Measurements from ENCODE around the gene LASP1.

LASP1 gene

DNA sequence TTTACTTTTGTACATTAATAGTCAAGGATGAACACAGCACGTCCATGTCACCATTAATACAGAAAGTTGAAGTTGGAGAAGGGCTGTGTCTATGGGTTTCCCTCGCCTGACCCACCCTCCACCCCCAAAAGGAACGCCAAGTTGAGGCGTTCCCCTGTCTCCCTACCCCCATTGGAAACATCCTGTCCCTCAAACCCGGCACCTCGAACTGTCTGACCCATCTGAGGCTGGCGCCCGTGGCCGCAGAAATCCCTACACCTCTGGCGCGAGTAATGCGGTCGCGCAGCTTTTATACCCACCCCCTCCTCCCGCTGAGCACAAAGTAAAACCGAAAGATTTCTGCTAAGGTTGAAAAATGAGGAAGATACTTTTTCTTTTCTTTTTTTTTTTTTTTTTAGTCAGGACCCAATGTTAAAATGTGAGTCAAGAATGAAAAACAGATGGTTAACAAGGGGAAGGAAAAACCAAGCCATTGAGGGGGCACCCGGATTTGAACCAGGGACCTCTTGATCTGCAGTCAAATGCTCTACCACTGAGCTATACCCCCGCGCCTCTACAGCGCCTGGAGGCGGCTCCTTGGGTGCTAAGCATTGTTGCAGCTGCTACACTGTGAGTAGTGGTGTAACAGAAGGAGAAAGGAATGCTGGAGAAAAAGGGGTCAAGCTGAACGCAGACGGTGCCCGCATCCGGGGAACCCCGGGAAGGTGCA, 887 bp upstream of the LASP1 start:
- CTCF ChIA-PET: interaction anchor here (0.6 to 1.0 kb wide), 6 partner anchors 25 to 731 kb away, joined by 3 to 7 read pairs (median 4); no protein-coding TSS in a partner anchor
- TF ChIP-seq, protein P1, sequence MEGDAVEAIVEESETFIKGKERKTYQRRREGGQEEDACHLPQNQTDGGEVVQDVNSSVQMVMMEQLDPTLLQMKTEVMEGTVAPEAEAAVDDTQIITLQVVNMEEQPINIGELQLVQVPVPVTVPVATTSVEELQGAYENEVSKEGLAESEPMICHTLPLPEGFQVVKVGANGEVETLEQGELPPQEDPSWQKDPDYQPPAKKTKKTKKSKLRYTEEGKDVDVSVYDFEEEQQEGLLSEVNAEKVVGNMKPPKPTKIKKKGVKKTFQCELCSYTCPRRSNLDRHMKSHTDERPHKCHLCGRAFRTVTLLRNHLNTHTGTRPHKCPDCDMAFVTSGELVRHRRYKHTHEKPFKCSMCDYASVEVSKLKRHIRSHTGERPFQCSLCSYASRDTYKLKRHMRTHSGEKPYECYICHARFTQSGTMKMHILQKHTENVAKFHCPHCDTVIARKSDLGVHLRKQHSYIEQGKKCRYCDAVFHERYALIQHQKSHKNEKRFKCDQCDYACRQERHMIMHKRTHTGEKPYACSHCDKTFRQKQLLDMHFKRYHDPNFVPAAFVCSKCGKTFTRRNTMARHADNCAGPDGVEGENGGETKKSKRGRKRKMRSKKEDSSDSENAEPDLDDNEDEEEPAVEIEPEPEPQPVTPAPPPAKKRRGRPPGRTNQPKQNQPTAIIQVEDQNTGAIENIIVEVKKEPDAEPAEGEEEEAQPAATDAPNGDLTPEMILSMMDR (conservative IDR thresholded peaks at IDR 0.05; ENCODE audit: low read depth): peak; percentile 64
- peak overlapping the region; percentile 98 for H3K27ac ChIP-seq
- peak; percentile 85 for DNase-seq (ENCODE audit: low spot score)
- POLR2A ChIA-PET (ENCODE audit: low non-redundant PET): interaction anchor here (0.5 to 2.0 kb wide), 6 partner anchors 10 to 284 kb away, joined by 3 to 13 read pairs (median 4); partner anchors contain the start of gene RPL23

DNA sequence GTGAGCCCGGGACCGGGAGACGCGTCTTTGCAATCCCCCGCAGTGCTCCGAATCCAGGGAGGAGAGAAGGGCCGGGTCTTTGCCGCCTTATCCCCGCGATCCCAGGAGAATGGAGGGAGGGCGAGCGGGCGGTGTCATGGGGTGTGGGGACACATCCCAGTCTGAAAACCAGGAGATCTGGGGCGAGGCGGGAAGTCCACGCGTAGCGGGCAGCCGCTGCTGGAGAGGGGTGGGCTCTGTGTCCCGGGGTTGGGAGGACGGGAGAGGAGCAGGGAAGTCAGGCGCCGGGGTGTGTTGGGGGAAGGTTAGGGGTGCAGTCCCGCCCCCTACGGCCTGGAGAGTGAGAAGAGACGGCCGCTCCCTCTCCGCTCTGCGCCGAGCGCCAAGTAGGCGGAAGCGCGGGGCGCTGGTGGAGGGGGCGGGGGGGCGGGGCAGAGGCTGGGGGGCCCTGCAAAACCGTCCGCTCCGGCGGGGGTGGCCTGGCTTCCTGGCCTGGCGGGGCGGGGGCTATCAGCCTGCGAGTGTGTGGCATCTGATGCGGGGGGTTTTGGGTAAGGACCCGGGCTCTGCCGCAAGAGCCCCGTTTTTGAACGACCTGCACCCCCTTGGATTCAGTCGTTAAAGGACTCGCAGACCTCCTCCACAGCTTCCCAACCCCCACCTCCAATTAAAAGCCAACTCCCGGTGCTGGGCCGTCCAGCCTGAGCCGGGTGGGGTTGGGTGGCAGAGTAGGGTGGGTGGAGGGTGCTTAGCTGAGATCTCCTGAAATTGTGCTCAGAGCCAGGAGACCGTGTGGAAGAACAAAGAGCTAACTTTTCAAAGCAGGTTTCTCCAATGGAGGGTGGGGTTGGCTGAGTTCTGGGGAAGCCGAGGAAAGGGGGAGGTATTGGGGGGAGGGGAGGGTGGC, 654 bp downstream of the LASP1 start:
- CTCF ChIA-PET: interaction anchor here (1.0 kb wide), 1 partner anchor 284 kb away, joined by 3 read pairs; no protein-coding TSS in a partner anchor
- H3K27ac ChIP-seq: peak overlapping the region; percentile 98
- DNase-seq (ENCODE audit: low spot score): peak; percentile 69
- POLR2A ChIA-PET (ENCODE audit: low non-redundant PET): interaction anchor here (0.5 to 2.0 kb wide), 4 partner anchors 9 to 828 kb away, joined by 3 to 13 read pairs (median 4); partner anchors contain the start of gene RPL23
- TF ChIP-seq, protein P1 (conservative IDR thresholded peaks at IDR 0.05; ENCODE audit: low read depth): no peak

DNA sequence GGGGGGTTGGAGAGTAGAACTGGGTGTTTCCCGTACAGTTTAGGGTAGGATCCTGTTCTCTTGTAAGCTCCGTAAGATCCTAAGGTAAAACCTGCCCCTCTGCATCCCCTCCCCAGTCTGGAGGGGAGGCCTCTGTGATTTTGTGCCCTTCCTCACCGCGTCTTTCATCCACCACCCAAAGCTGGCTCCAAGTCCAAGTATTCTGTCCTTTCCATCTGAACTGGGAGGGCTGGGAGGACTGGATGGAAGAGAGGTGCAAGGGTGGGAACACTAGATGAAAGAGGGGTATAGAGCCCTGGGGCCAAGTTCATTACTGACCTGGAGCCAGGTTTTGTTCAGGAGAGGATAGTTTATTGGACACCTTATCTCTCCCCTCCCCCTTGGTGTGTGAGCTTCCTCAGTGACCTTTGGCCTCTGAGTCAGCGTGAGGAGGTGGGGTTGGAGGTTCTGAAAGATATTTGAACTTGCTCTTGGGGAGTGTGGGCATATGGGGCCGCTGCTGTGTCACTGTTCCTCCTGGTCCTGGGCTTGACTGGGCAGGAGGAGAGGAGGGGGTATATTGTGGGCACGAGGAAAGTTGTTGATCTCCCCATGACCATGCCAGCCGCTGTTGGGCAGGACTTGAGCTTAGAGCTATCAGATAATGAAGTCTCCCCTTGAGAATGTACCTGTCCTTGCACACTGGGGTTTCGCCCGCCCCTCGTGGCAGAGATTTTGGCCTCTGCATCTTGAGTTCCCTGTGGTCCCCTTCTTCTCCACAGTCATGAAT, 1.6 kb downstream of the LASP1 start:
- peak overlapping the region; percentile 98 for H3K27ac ChIP-seq
- DNase-seq (ENCODE audit: low spot score): peak; percentile 88
- ChIA-PET CTCF (interaction anchor here (0.7 kb wide), 1 partner anchor 440 kb away, joined by 3 read pairs; no protein-coding TSS in a partner anchor), POLR2A (ENCODE audit: low non-redundant PET) (interaction anchor here (0.5 to 0.9 kb wide), 3 partner anchors 8 to 828 kb away, joined by 3 to 4 read pairs (median 4); no protein-coding TSS in a partner anchor)
- TF ChIP-seq, protein P1 (conservative IDR thresholded peaks at IDR 0.05; ENCODE audit: low read depth): no peak; the same call in 1 of the 2 replicates

DNA sequence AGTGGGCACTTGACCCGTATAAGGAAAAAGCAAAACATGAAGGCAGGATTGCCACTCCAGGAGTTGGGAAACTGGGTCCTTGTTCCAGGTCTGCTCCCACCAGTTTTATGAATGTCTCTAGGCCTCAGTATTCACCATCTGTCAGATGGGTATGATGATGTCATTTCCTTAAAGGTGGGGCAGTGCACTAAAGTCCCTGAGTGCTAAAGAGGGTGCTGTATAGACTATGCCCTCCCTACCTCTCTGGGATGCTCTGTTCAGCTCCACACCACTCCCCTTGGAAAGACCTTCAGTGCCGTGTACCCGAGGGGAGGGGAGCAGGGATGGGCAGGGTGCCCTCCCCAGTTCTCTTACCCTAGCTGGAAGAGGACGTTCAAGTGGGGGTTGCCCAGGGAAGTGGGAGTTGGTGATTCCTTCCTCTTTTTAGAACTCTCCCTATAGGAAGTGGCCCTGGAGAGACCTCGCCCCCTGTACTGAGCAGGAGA, 2.2 kb downstream of the LASP1 start:
- CTCF ChIA-PET: no interaction called here
- no peak for DNase-seq (ENCODE audit: low spot score)
- POLR2A ChIA-PET (ENCODE audit: low non-redundant PET): interaction anchor here (1.0 kb wide), 1 partner anchor 9 kb away, joined by 3 read pairs; no protein-coding TSS in a partner anchor
- TF ChIP-seq, protein P1 (conservative IDR thresholded peaks at IDR 0.05; ENCODE audit: low read depth): no peak
- H3K27ac ChIP-seq: peak overlapping the region; percentile 98

DNA sequence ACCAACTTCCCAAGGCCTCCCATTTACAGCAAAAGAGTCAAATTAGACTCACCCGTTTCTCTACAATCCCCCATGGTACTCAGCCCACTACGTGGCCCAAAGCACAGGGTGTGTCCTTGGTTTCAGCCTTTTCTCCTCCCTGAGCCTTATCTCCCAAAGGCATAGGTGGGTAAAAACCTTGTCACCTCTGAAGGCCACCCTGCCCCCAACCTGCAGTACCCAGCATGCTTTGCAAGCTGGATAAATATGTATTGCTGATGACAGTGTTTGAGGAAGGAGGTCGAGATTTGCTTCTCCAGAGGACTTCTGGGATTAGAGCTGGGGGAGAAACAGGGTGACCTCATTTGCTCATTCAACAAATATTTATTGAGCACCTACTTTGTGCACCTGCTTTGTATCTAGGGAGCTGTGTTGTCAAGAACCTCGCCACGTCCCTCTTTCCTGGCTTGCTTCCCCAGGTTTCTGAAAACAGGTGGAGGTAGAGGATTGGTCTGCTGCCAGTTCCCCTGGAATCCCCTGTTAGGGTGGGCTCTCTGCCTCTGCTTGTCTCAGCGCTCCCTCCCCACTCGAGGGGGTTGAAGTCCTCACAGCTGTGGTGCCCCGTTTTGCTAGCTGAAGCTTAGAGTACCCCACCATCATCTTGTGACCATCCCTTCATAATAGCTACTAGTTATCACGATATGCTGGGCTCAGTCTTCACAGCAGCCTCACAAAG, 3.0 kb downstream of the LASP1 start:
- ChIA-PET POLR2A (ENCODE audit: low non-redundant PET) (interaction anchor here (1.0 kb wide), 1 partner anchor 9 kb away, joined by 3 read pairs; no protein-coding TSS in a partner anchor), CTCF (interaction anchor here (0.8 kb wide), 1 partner anchor 37 kb away, joined by 4 read pairs; no protein-coding TSS in a partner anchor)
- no peak for DNase-seq (ENCODE audit: low spot score)
- TF ChIP-seq, protein P1 (conservative IDR thresholded peaks at IDR 0.05; ENCODE audit: low read depth): no peak
- peak overlapping the region; percentile 98 for H3K27ac ChIP-seq

Data from RWPE1 (cell line).